CD14-positive monocyte (primary cell): Measurements from ENCODE around the gene PYGM. TPM values are rescaled to one million over a fixed set of nuclear protein-coding genes. Genes with fewer than 3 reads are reported as not detected.

ENCODE experiments used
- DNase-seq, 3 donors: peaks; one replicate each; pipeline ENCODE4 v3.0.0-alpha.2; 2011 to 2022
- H2AFZ ChIP-seq: 2 replicates; pipeline ENCODE4 v1.6.0; 2012; ENCODE audit warnings: mild to moderate bottlenecking, low read depth, low read length, inconsistent platforms; ENCODE audit not compliant: insufficient read depth, poor library complexity, severe bottlenecking
- H3K27ac ChIP-seq, 2 donors: 1 replicate in 1 of 2; 2 replicates in 1 of 2; pipeline ENCODE4 v1.5.1; 2012 to 2013; ENCODE audit warnings: low read length in 2 of 2, control low read depth in 1 of 2, inconsistent platforms in 1 of 2, low read depth in 1 of 2, mild to moderate bottlenecking in 1 of 2
- H3K27me3 ChIP-seq, 2 donors: one replicate each; pipeline versions ENCODE4 v1.6.0 to v1.6.1; 2011 to 2013; ENCODE audit warnings: low read length in 2 of 2; ENCODE audit not compliant: control insufficient read depth in 2 of 2, insufficient read depth in 2 of 2
- H3K36me3 ChIP-seq, 2 donors: replicated peaks in 1 of 2; 1 replicate in 1 of 2; 2 replicates in 1 of 2; pipeline versions ENCODE4 v1.5.1 to v1.6.1; 2012 to 2013; ENCODE audit warnings: low read length in 2 of 2, control low read depth in 1 of 2, inconsistent platforms in 1 of 2, mild to moderate bottlenecking in 1 of 2; ENCODE audit not compliant: insufficient read depth in 2 of 2, control insufficient read depth in 1 of 2
- H3K4me1 ChIP-seq, 2 donors: 1 replicate in 1 of 2; 2 replicates in 1 of 2; pipeline versions ENCODE4 v1.5.1 to v1.6.1; 2012 to 2013; ENCODE audit warnings: low read length in 2 of 2, control low read depth in 1 of 2, inconsistent platforms in 1 of 2, mild to moderate bottlenecking in 1 of 2, moderate library complexity in 1 of 2; ENCODE audit not compliant: insufficient read depth in 2 of 2, control insufficient read depth in 1 of 2
- H3K4me2 ChIP-seq: replicated peaks from 2 replicates; pipeline ENCODE3; 2012; ENCODE audit warnings: low read length, moderate library complexity, mild to moderate bottlenecking; ENCODE audit not compliant: poor library complexity, severe bottlenecking; ENCODE audit errors: extremely low read depth
- H3K4me3 ChIP-seq, 3 experiments: fragments of 200-600 bp in 1 of 3; sonication (generic) in 1 of 3; replicated peaks in 1 of 3; 1 replicate in 2 of 3; 2 replicates in 1 of 3; pipeline ENCODE4 v1.5.1; 2011 to 2013; ENCODE audit warnings: low read length in 3 of 3, mild to moderate bottlenecking in 3 of 3, control low read depth in 2 of 3, low read depth in 2 of 3, inconsistent platforms in 1 of 3, moderate library complexity in 1 of 3
- H3K79me2 ChIP-seq: 2 replicates; pipeline ENCODE4 v1.6.0; 2012; ENCODE audit warnings: mild to moderate bottlenecking, control low read depth, inconsistent platforms, low read length, moderate library complexity; ENCODE audit not compliant: insufficient read depth
- H3K9ac ChIP-seq: 2 replicates; pipeline ENCODE4 v1.6.0; 2017; ENCODE audit warnings: low read length, mild to moderate bottlenecking; ENCODE audit not compliant: insufficient read depth, poor library complexity, severe bottlenecking
- H3K9me3 ChIP-seq, 2 donors: replicated peaks in 1 of 2; 1 replicate in 1 of 2; 2 replicates in 1 of 2; pipeline versions ENCODE4 v1.5.1 to v1.6.1; 2012 to 2013; ENCODE audit warnings: low read length in 2 of 2, control low read depth in 1 of 2; ENCODE audit not compliant: control insufficient read depth in 1 of 2, insufficient read depth in 1 of 2
- H4K20me1 ChIP-seq: 2 replicates; pipeline ENCODE4 v1.6.0; 2012; ENCODE audit warnings: mild to moderate bottlenecking, low read length, control low read depth, moderate library complexity; ENCODE audit not compliant: insufficient read depth
- H3K27ac Mint-ChIP-seq, 7 donors: one replicate each; pipeline ENCODE4 v1.8.0; 2020; ENCODE audit warnings: mild to moderate bottlenecking in 7 of 7, mixed read lengths in 7 of 7, moderate library complexity in 6 of 7, inconsistent platforms in 2 of 7
- H3K27me3 Mint-ChIP-seq, 3 donors: one replicate each; pipeline ENCODE4 v1.8.0; 2021 to 2022; ENCODE audit warnings: low read depth in 3 of 3, mild to moderate bottlenecking in 3 of 3, mixed read lengths in 3 of 3, moderate library complexity in 3 of 3, inconsistent platforms in 1 of 3
- H3K36me3 Mint-ChIP-seq, 2 donors: one replicate each; pipeline ENCODE4 v1.8.0; 2020; ENCODE audit warnings: mixed read lengths in 2 of 2, inconsistent platforms in 1 of 2, mild to moderate bottlenecking in 1 of 2
- H3K4me1 Mint-ChIP-seq: one replicate; pipeline ENCODE4 v1.8.0; 2020; ENCODE audit warnings: mild to moderate bottlenecking, mixed read lengths
- H3K4me3 Mint-ChIP-seq, 2 donors: one replicate each; pipeline ENCODE4 v1.8.0; 2020; ENCODE audit warnings: mild to moderate bottlenecking in 2 of 2, mixed read lengths in 2 of 2, moderate library complexity in 1 of 2
- H3K9me3 Mint-ChIP-seq, 7 donors: one replicate each; pipeline ENCODE4 v1.8.0; 2020 to 2022; ENCODE audit warnings: mixed read lengths in 7 of 7, mild to moderate bottlenecking in 6 of 7, moderate library complexity in 6 of 7, inconsistent platforms in 2 of 7
- WGBS: methylation state at CpG from one replicate; pipeline ENCODE4 v1.1.5; 2013; ENCODE audit warnings: missing lambda C conversion rate; ENCODE audit not compliant: insufficient coverage; 5-methylcytosine and 5-hydroxymethylcytosine counted together
- intact Hi-C, 2 donors: fragments of 100-400 bp; cut with micrococcal nuclease; formaldehyde crosslinking; loops; one replicate each; pipeline versions ENCODE4 v1.15.0 to v1.15.1; 2023
- polyA plus RNA-seq, 3 donors: library from polyadenylated mRNA; depleted of rRNA in 1 of 3; unstranded in 2 of 3; stranded (reverse) in 1 of 3; fragments of 300-500 nt in 2 of 3; fragments of >200 nt in 1 of 3; fragmentation: Illumina TruSeq in 2 of 3; gene quantifications; 1 replicate in 2 of 3; 2 replicates in 1 of 3; pipeline ENCODE4 v1.2.3, GENCODE V29; 2012 to 2021
- TF ChIP-seq, protein P1 (sequence below): fragments of 200-600 bp; IDR thresholded peaks from one replicate; pipeline ENCODE4 v1.8.0; 2022; ENCODE audit warnings: antibody characterized with exemption, mild to moderate bottlenecking

Gene PYGM
- polyA plus RNA-seq, 3 donors = 0.05 to 1.8 TPM; not detected in 1

DNA sequence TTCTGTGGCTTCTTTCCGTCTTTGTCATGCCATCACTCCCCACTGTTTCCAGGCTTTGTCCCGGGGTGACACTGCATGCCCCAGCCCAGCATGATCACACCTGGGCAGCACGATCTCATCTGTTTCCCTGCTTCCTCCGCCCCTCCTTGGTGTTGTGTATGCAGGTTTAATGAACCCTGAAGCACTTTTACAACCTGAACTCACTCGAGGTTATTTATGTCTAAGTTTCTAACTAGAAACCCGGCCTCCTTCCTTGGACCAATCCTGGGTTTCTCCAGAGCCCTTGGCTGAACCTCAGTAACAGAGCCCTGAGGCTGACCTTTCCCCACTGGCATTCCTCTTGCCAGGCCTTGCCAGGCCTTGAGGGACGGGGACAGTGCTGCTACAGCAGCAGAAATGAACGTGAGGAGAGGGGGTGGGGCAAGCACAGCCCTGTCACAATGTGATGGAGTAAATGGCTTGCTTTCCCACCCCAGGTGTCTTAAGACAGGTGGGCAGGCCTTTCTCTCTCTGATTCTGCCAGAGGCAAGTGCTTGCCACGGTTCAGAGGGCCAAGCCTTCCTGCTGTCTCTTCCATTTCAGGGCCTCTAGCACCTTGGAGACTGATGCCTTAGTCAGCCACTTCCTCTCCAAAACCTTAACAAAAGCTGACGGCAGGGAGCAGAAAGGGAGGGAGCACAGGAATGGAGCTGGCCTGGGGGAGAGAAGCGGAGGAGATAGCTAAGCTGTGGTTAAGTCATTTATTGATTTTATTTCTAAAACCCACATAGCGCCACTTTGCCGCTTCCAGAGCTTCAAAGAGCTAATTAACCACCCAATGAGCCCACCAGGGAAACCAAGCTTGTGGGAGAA, 3.1 kb upstream of the PYGM start:
- Histone ChIP-seq H2AFZ (no peak overlapping the region), H3K4me2 (no peak overlapping the region), H3K27ac (peak overlapping the region in 1 of 2 donors; percentile 2), H3K4me1 (peaks cover 0 to 22% of the 10 kb centered on the region in 2 donors), H3K79me2 (peaks cover 24% of the 10 kb centered on the region), H3K4me3 (no peak overlapping the region), H4K20me1 (peaks cover 74% of the 10 kb centered on the region), H3K27me3 (no peaks in the 10 kb centered on the region), H3K9ac (no peak overlapping the region), H3K9me3 (no peaks in the 10 kb centered on the region), H3K36me3 (peaks cover 54 to 59% of the 10 kb centered on the region in 2 donors)
- TF ChIP-seq, protein P1, sequence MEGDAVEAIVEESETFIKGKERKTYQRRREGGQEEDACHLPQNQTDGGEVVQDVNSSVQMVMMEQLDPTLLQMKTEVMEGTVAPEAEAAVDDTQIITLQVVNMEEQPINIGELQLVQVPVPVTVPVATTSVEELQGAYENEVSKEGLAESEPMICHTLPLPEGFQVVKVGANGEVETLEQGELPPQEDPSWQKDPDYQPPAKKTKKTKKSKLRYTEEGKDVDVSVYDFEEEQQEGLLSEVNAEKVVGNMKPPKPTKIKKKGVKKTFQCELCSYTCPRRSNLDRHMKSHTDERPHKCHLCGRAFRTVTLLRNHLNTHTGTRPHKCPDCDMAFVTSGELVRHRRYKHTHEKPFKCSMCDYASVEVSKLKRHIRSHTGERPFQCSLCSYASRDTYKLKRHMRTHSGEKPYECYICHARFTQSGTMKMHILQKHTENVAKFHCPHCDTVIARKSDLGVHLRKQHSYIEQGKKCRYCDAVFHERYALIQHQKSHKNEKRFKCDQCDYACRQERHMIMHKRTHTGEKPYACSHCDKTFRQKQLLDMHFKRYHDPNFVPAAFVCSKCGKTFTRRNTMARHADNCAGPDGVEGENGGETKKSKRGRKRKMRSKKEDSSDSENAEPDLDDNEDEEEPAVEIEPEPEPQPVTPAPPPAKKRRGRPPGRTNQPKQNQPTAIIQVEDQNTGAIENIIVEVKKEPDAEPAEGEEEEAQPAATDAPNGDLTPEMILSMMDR = no peak
- WGBS = 78% methylated on average over 6 of the region's 13 CpGs
- H3K4me3 Mint-ChIP-seq = no peak overlapping the region
- peaks cover 34% of the 10 kb centered on the region for H3K4me1 Mint-ChIP-seq
- peaks cover 0 to 6% (median 1%) of the 10 kb centered on the region in 3 donors for H3K27me3 Mint-ChIP-seq
- no peak for DNase-seq
- intact Hi-C loops = no loop called here
- no peaks in the 10 kb centered on the region for H3K9me3 Mint-ChIP-seq
- H3K36me3 Mint-ChIP-seq = peaks cover 50 to 63% of the 10 kb centered on the region in 2 donors
- H3K27ac Mint-ChIP-seq = peak overlapping the region in 5 of 7 donors; percentile 6 to 75 (median 67)

DNA sequence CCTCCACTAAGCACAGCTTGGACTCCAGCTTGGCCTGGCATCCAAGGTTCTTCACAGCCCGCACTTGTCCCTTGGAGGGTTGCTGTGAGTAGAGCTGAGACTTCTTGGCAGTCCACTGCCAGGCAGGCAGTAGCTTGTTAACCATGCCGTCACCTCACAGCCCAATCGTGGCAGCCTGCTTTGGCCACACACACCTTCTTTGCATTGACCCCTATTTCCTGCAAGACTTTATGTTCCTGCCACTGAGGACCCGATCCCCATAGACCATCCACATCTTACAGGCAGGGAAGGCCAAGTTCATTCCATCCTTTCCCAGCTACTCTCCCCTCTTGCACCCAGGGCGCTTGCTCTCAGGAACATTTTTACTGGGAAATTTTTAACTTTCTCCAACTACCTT, 2.5 kb upstream of the PYGM start:
- Histone ChIP-seq H3K9me3 (no peaks in the 10 kb centered on the region), H3K9ac (no peak overlapping the region), H3K4me1 (peaks cover 0 to 16% of the 10 kb centered on the region in 2 donors), H3K4me2 (no peak overlapping the region), H3K27ac (peak overlapping the region in 1 of 2 donors; percentile 3), H2AFZ (no peak overlapping the region), H3K79me2 (peaks cover 17% of the 10 kb centered on the region), H3K27me3 (no peaks in the 10 kb centered on the region), H3K4me3 (no peak overlapping the region), H4K20me1 (peaks cover 68% of the 10 kb centered on the region), H3K36me3 (peaks cover 48 to 53% of the 10 kb centered on the region in 2 donors)
- Mint-ChIP-seq H3K4me3 (no peak overlapping the region), H3K27me3 (peaks cover 0 to 6% (median 1%) of the 10 kb centered on the region in 3 donors), H3K4me1 (peaks cover 29% of the 10 kb centered on the region), H3K36me3 (peaks cover 45 to 57% of the 10 kb centered on the region in 2 donors), H3K27ac (peak overlapping the region in 4 of 7 donors; percentile 71 to 78 (median 76)), H3K9me3 (no peaks in the 10 kb centered on the region)
- TF ChIP-seq, protein P1 = no peak
- WGBS = 79% methylated on average over 5 of the region's 5 CpGs
- intact Hi-C loops = no loop called here
- no peak for DNase-seq
